ENCODE measurements around the gene ZMAT5. TPM values are rescaled to one million over a fixed set of nuclear protein-coding genes. Genes with fewer than 3 reads are reported as not detected.
"Not testable (repeated sequence)": the region's sequence is repeated elsewhere in the genome, so short reads cannot be mapped to it uniquely, and the experiment has no call there.

The ZMAT5 gene
- polyA plus RNA-seq, 1 donor from 2014 or later, result 49.8 TPM

GRCh38 chr22:29772170-29772641 is 5.4 kb upstream of the ZMAT5 start:
- Mint-ChIP-seq H3K9me3 (no peaks in the 10 kb centered on the region), H3K36me3 (peaks cover 7% of the 10 kb centered on the region), H3K27me3 (no peaks in the 10 kb centered on the region), H3K4me3 (no peak overlapping the region), H3K4me1 (peaks cover 9 to 15% (median 12%) of the 10 kb centered on the region in 3 donors), H3K27ac (no peak overlapping the region)

GRCh38 chr22:29769723-29770321 is 3.0 kb upstream of the ZMAT5 start:
- no peak overlapping the region for H3K27ac Mint-ChIP-seq
- H3K4me1 Mint-ChIP-seq, result peaks cover 15 to 28% (median 18%) of the 10 kb centered on the region in 3 donors
- peak overlapping the region in 2 of 4 donors; percentile 13 to 65 for H3K4me3 Mint-ChIP-seq
- peaks cover 7% of the 10 kb centered on the region for H3K36me3 Mint-ChIP-seq
- no peaks in the 10 kb centered on the region for H3K9me3 Mint-ChIP-seq
- H3K27me3 Mint-ChIP-seq, result no peaks in the 10 kb centered on the region

- Mint-ChIP-seq H3K9me3 (no peaks in the 10 kb centered on the region), H3K4me3 (peak overlapping the region; percentile 95 to 100 (median 99)), H3K27me3 (no peaks in the 10 kb centered on the region), H3K27ac (peak overlapping the region in 1 of 3 donors; percentile 89), H3K36me3 (peaks cover 7% of the 10 kb centered on the region), H3K4me1 (peaks cover 15 to 28% (median 18%) of the 10 kb centered on the region in 3 donors)
Measured at GRCh38 chr22:29768052-29768693, 1.4 kb upstream of the ZMAT5 start.

GRCh38 chr22:29767171-29768051 is 604 bp upstream of the ZMAT5 start, which contains the start of gene UQCR10:
UQCR10 (plus strand) TSS chr22:29767369; CDS start chr22:29767399, 30 bp downstream.
- Mint-ChIP-seq H3K4me3 (peak within 1 kb of the TSS; percentile 95 to 100 (median 99)), H3K36me3 (peaks cover 6% of the 10 kb centered on the region), H3K27me3 (no peaks in the 10 kb centered on the region), H3K9me3 (no peaks in the 10 kb centered on the region), H3K27ac (peak within 1 kb of the TSS; percentile 85 to 94 (median 89)), H3K4me1 (peaks cover 15 to 28% (median 18%) of the 10 kb centered on the region in 3 donors)

- peak overlapping the region; percentile 85 to 94 (median 89) for H3K27ac Mint-ChIP-seq
- H3K4me1 Mint-ChIP-seq, result peaks cover 15 to 28% (median 18%) of the 10 kb centered on the region in 3 donors
- H3K36me3 Mint-ChIP-seq, result peaks cover 3% of the 10 kb centered on the region
- H3K4me3 Mint-ChIP-seq, result peak overlapping the region; percentile 95 to 100 (median 99)
- no peaks in the 10 kb centered on the region for H3K9me3 Mint-ChIP-seq
- no peaks in the 10 kb centered on the region for H3K27me3 Mint-ChIP-seq
Measured at GRCh38 chr22:29765905-29766631, 739 bp downstream of the ZMAT5 start.

GRCh38 chr22:29762263-29762662 is 4.5 kb downstream of the ZMAT5 start:
- H3K27ac Mint-ChIP-seq, result no peak overlapping the region
- no peaks in the 10 kb centered on the region for H3K27me3 Mint-ChIP-seq
- no peaks in the 10 kb centered on the region for H3K9me3 Mint-ChIP-seq
- H3K4me1 Mint-ChIP-seq, result peaks cover 6 to 16% (median 7%) of the 10 kb centered on the region in 3 donors
- H3K36me3 Mint-ChIP-seq, result no peaks in the 10 kb centered on the region
- H3K4me3 Mint-ChIP-seq, result no peak overlapping the region

- Mint-ChIP-seq H3K27ac (no peak overlapping the region), H3K9me3 (no peaks in the 10 kb centered on the region), H3K4me3 (no peak overlapping the region), H3K4me1 (peaks cover 0 to 9% (median 4%) of the 10 kb centered on the region in 3 donors), H3K27me3 (no peaks in the 10 kb centered on the region), H3K36me3 (peaks cover 2% of the 10 kb centered on the region)
Measured at GRCh38 chr22:29758959-29759358, 7.8 kb downstream of the ZMAT5 start.

- no peak overlapping the region for H3K27ac Mint-ChIP-seq
- no peak overlapping the region for H3K4me3 Mint-ChIP-seq
- no peaks in the 10 kb centered on the region for H3K9me3 Mint-ChIP-seq
- H3K36me3 Mint-ChIP-seq, result peaks cover 4% of the 10 kb centered on the region
- no peaks in the 10 kb centered on the region for H3K27me3 Mint-ChIP-seq
- peaks cover 0 to 9% (median 4%) of the 10 kb centered on the region in 3 donors for H3K4me1 Mint-ChIP-seq
Measured at GRCh38 chr22:29758068-29758622, 8.7 kb downstream of the ZMAT5 start.

GRCh38 chr22:29757096-29757495 is 9.7 kb downstream of the ZMAT5 start:
- Mint-ChIP-seq H3K27me3 (no peaks in the 10 kb centered on the region), H3K4me3 (no peak overlapping the region), H3K36me3 (peaks cover 4% of the 10 kb centered on the region), H3K27ac (no peak overlapping the region), H3K4me1 (peaks cover 0 to 9% (median 4%) of the 10 kb centered on the region in 3 donors), H3K9me3 (no peaks in the 10 kb centered on the region)

- no peak overlapping the region for H3K4me3 Mint-ChIP-seq
- H3K27me3 Mint-ChIP-seq, result no peaks in the 10 kb centered on the region
- no peak overlapping the region for H3K27ac Mint-ChIP-seq
- peaks cover 0 to 9% (median 4%) of the 10 kb centered on the region in 3 donors for H3K4me1 Mint-ChIP-seq
- no peaks in the 10 kb centered on the region for H3K9me3 Mint-ChIP-seq
- peaks cover 4% of the 10 kb centered on the region for H3K36me3 Mint-ChIP-seq
Measured at GRCh38 chr22:29756341-29756740, 10.5 kb downstream of the ZMAT5 start.

GRCh38 chr22:29755889-29756288 is 10.9 kb downstream of the ZMAT5 start:
- Mint-ChIP-seq H3K9me3 (no peaks in the 10 kb centered on the region), H3K27me3 (no peaks in the 10 kb centered on the region), H3K27ac (no peak overlapping the region), H3K4me3 (no peak overlapping the region), H3K4me1 (peaks cover 0 to 9% (median 4%) of the 10 kb centered on the region in 3 donors), H3K36me3 (peaks cover 4% of the 10 kb centered on the region)

GRCh38 chr22:29754658-29755395 is 12.0 kb downstream of the ZMAT5 start:
- H3K4me1 Mint-ChIP-seq, H3K4me3 Mint-ChIP-seq, H3K9me3 Mint-ChIP-seq, H3K27ac Mint-ChIP-seq, H3K36me3 Mint-ChIP-seq, H3K27me3 Mint-ChIP-seq: not testable (repeated sequence)

GRCh38 chr22:29753808-29754657 is 12.8 kb downstream of the ZMAT5 start:
- no peak overlapping the region for H3K4me3 Mint-ChIP-seq
- no peaks in the 10 kb centered on the region for H3K9me3 Mint-ChIP-seq
- H3K27ac Mint-ChIP-seq, result no peak overlapping the region
- peaks cover 4% of the 10 kb centered on the region for H3K36me3 Mint-ChIP-seq
- H3K27me3 Mint-ChIP-seq, result no peaks in the 10 kb centered on the region
- peaks cover 0 to 6% (median 4%) of the 10 kb centered on the region in 3 donors for H3K4me1 Mint-ChIP-seq

Data from IgD-negative memory B cell (primary cell).